Sigmoid colon (tissue), 7 donors: ENCODE measurements around the gene ASPN. TPM values are rescaled to one million over a fixed set of nuclear protein-coding genes. Genes with fewer than 3 reads are reported as not detected.

Experiments used
- DNase-seq: peaks from one replicate; pipeline ENCODE4 v3.0.0-alpha.2; 2019
- H3K27ac ChIP-seq, 4 donors: fragments of 200-600 bp; sonication (generic); one replicate each; pipeline ENCODE4 v1.5.1; 2016 to 2019; ENCODE audit warnings: mild to moderate bottlenecking in 1 of 4
- H3K27me3 ChIP-seq, 3 donors: fragments of 200-600 bp; sonication (generic); one replicate each; pipeline ENCODE4 v1.5.1; 2019; ENCODE audit warnings: mild to moderate bottlenecking in 1 of 3
- H3K36me3 ChIP-seq, 4 donors: fragments of 200-600 bp; sonication (generic); one replicate each; pipeline ENCODE4 v1.5.1; 2016 to 2019
- H3K4me1 ChIP-seq, 4 donors: fragments of 200-600 bp; sonication (generic); one replicate each; pipeline ENCODE4 v1.5.1; 2017 to 2019
- H3K4me3 ChIP-seq, 4 donors: fragments of 200-600 bp; sonication (generic); one replicate each; pipeline ENCODE4 v1.5.1; 2017 to 2019; ENCODE audit warnings: mild to moderate bottlenecking in 2 of 4, moderate library complexity in 1 of 4
- H3K9me3 ChIP-seq, 4 donors: fragments of 200-600 bp in 3 of 4; sonication (generic) in 3 of 4; one replicate each; pipeline versions ENCODE4 v1.5.1 to v1.6.1; 2013 to 2019
- EP300 ChIP-seq, 4 donors: sonication (generic); formaldehyde crosslinking; IDR thresholded peaks; one replicate each; pipeline ENCODE4 v1.6.1; 2017; ENCODE audit warnings: antibody characterized with exemption in 4 of 4
- POLR2A ChIP-seq, 2 donors: fragments of 450-650 bp; IDR thresholded peaks; one replicate each; pipeline ENCODE4 v1.6.1; 2016; ENCODE audit warnings: antibody characterized with exemption in 2 of 2, mild to moderate bottlenecking in 2 of 2, moderate library complexity in 2 of 2
- POLR2AphosphoS5 ChIP-seq, 4 donors: sonication (generic); formaldehyde crosslinking; IDR thresholded peaks; one replicate each; pipeline ENCODE4 v1.6.1; 2017; ENCODE audit warnings: antibody characterized with exemption in 4 of 4
- WGBS, 2 donors: extraction: QIAGEN DNeasy Blood & Tissue Kit; methylation state at CpG; one replicate each; pipeline ENCODE4 v1.1.7; 2013; 5-methylcytosine and 5-hydroxymethylcytosine counted together
- intact Hi-C: fragments of 100-400 bp; cut with DNase I; formaldehyde crosslinking; loops from one replicate; pipeline ENCODE4 v1.15.1; 2023
- polyA plus RNA-seq, 3 donors: library from polyadenylated mRNA; stranded (reverse); fragments of 200-250 nt; gene quantifications; one replicate each; pipeline ENCODE4 v1.2.3, GENCODE V29; 2013
- total RNA-seq, 4 donors: library from RNA; depleted of rRNA; stranded (reverse); fragments of >200 nt; gene quantifications; one replicate each; pipeline ENCODE4 v1.1.0, GENCODE V29; 2016
- TF ChIP-seq, protein P1 (sequence below), 4 experiments: fragments of 450-650 bp in 3 of 4; fragments of 200-600 bp in 1 of 4; IDR thresholded peaks; one replicate each; pipeline ENCODE4 v1.5.1; 2016 to 2019; ENCODE audit warnings: antibody characterized with exemption in 4 of 4, mild to moderate bottlenecking in 3 of 4, moderate library complexity in 2 of 4
- donor health status: healthy with polysubstance abuse.
- donor health status: Bipolar disorder and iron deficiency.
- donor health status: healthy.

The ASPN gene
- total and polyA plus RNA-seq, 7 donors: 1.5 to 96.9 (median 9.4) TPM

DNA sequence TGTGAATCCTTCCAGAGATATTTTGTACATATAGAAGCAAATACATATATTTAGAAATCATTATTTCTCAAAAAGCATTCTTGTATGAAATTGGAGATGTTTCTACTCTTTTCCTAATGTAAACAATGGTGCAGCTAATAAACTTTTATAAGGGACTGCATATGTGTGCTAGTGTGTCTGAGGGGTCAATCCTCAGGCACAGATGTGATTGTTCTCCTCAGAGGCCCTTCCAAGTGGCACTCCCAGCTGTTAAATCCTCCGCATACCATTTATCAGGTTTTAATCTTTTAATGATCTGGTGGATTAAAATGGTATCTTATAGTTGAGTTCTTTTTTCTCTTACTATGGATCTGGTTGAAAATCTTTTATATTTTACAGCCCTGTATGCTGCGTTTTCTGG, 52.5 kb downstream of the ASPN start:
- Histone ChIP-seq H3K9me3 (no peaks in the 10 kb centered on the region), H3K36me3 (no peaks in the 10 kb centered on the region), H3K4me3 (no peak overlapping the region), H3K27ac (no peak overlapping the region), H3K4me1 (peaks cover 0 to 22% (median 15%) of the 10 kb centered on the region in 4 donors), H3K27me3 (no peaks in the 10 kb centered on the region)
- no peak for DNase-seq
- TF ChIP-seq, protein P1, sequence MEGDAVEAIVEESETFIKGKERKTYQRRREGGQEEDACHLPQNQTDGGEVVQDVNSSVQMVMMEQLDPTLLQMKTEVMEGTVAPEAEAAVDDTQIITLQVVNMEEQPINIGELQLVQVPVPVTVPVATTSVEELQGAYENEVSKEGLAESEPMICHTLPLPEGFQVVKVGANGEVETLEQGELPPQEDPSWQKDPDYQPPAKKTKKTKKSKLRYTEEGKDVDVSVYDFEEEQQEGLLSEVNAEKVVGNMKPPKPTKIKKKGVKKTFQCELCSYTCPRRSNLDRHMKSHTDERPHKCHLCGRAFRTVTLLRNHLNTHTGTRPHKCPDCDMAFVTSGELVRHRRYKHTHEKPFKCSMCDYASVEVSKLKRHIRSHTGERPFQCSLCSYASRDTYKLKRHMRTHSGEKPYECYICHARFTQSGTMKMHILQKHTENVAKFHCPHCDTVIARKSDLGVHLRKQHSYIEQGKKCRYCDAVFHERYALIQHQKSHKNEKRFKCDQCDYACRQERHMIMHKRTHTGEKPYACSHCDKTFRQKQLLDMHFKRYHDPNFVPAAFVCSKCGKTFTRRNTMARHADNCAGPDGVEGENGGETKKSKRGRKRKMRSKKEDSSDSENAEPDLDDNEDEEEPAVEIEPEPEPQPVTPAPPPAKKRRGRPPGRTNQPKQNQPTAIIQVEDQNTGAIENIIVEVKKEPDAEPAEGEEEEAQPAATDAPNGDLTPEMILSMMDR (IDR thresholded peaks at IDR 0.05): no peak
- TF ChIP-seq EP300 (IDR thresholded peaks at IDR 0.05) (no peak), POLR2A (IDR thresholded peaks at IDR 0.05) (no peak), POLR2AphosphoS5 (IDR thresholded peaks at IDR 0.05) (no peak)
- 64 to 85% methylated on average over 2 of the region's 2 CpGs for WGBS, 2 donors
- intact Hi-C loops: loop anchor here (10.0 kb wide), 1 partner anchor 285 kb away; no protein-coding TSS in a partner anchor

- Histone ChIP-seq H3K27ac (peak overlapping the region; percentile 8 to 56 (median 46)), H3K36me3 (no peaks in the 10 kb centered on the region), H3K9me3 (no peaks in the 10 kb centered on the region), H3K27me3 (no peaks in the 10 kb centered on the region), H3K4me1 (peaks cover 0 to 31% (median 19%) of the 10 kb centered on the region in 4 donors), H3K4me3 (no peak overlapping the region)
- 72 to 83% methylated on average over 5 of the region's 5 CpGs for WGBS, 2 donors
- intact Hi-C loops: no loop called here
- no peak for TF ChIP-seq POLR2AphosphoS5 (IDR thresholded peaks at IDR 0.05)
- TF ChIP-seq EP300 (IDR thresholded peaks at IDR 0.05): no peak
- TF ChIP-seq, protein P1 (IDR thresholded peaks at IDR 0.05): no peak
- TF ChIP-seq POLR2A (IDR thresholded peaks at IDR 0.05): no peak
- DNase-seq: no peak
These were observed 55.7 kb downstream of the ASPN start for GRCh38 chr9:92426501-92427145.

GRCh38 chr9:92425474-92425873, 56.8 kb downstream of the ASPN start:
- H3K9me3 ChIP-seq: no peaks in the 10 kb centered on the region
- no peak for TF ChIP-seq POLR2A (IDR thresholded peaks at IDR 0.05)
- TF ChIP-seq, protein P1 (IDR thresholded peaks at IDR 0.05): no peak
- peak in 1 of 4 donors; percentile 20 for TF ChIP-seq POLR2AphosphoS5 (IDR thresholded peaks at IDR 0.05)
- TF ChIP-seq EP300 (IDR thresholded peaks at IDR 0.05): no peak
- intact Hi-C loops: no loop called here
- peak overlapping the region; percentile 45 to 56 (median 46) for H3K27ac ChIP-seq
- DNase-seq: no peak
- peaks cover 0 to 31% (median 19%) of the 10 kb centered on the region in 4 donors for H3K4me1 ChIP-seq
- 69 to 71% methylated on average over 2 of the region's 2 CpGs for WGBS, 2 donors
- no peaks in the 10 kb centered on the region for H3K36me3 ChIP-seq
- no peaks in the 10 kb centered on the region for H3K27me3 ChIP-seq
- H3K4me3 ChIP-seq: no peak overlapping the region

GRCh38 chr9:92424340-92424739, 58.0 kb downstream of the ASPN start, which contains the start of gene OMD:
Gene OMD, minus strand, starts transcription at chr9:92424471. Its CDS starts 6,913 bp downstream, at chr9:92417558.
- peak within 1 kb of the TSS; percentile 45 to 56 (median 46) for H3K27ac ChIP-seq
- peak in 1 of 4 donors; percentile 16 for TF ChIP-seq POLR2AphosphoS5 (IDR thresholded peaks at IDR 0.05)
- TF ChIP-seq POLR2A (IDR thresholded peaks at IDR 0.05): no peak
- TF ChIP-seq, protein P1 (IDR thresholded peaks at IDR 0.05): no peak
- TF ChIP-seq EP300 (IDR thresholded peaks at IDR 0.05): no peak
- no peaks in the 10 kb centered on the region for H3K9me3 ChIP-seq
- H3K4me1 ChIP-seq: peaks cover 0 to 31% (median 19%) of the 10 kb centered on the region in 4 donors
- DNase-seq: no peak
- 70 to 77% methylated on average over 1 of the region's 1 CpG for WGBS, 2 donors
- intact Hi-C loops: no loop called here
- H3K36me3 ChIP-seq: no peaks in the 10 kb centered on the region
- H3K27me3 ChIP-seq: no peaks in the 10 kb centered on the region
- peak within 1 kb of the TSS; percentile 0 to 24 (median 14) for H3K4me3 ChIP-seq
